ENCODE data around the gene GLP1R. TPM values are rescaled to one million over a fixed set of nuclear protein-coding genes. Genes with fewer than 3 reads are reported as not detected.

Gene GLP1R
- total and polyA plus RNA-seq, 8 donors: 0.26 to 0.85 (median 0.67) TPM; not detected in 1

- peaks cover 0 to 11% of the 10 kb centered on the region in 2 donors for H3K36me3 ChIP-seq
- H3K27me3 ChIP-seq: no peaks in the 10 kb centered on the region
- DNase-seq (peak in 2 of 4 donors; percentile 92 to 93), ATAC-seq (peak; percentile 67)
- no peaks in the 10 kb centered on the region for H3K9me3 ChIP-seq
- H3K4me1 ChIP-seq: peaks cover 3 to 7% of the 10 kb centered on the region in 2 donors
- H3K4me3 ChIP-seq: no peak overlapping the region
- H3K27ac ChIP-seq: no peak overlapping the region
- TF ChIP-seq CTCF (IDR thresholded peaks at IDR 0.05): peak in 1 of 2 donors; percentile 37
- intact Hi-C loops (cut with DNase I): no loop called here
Measured at GRCh38 chr6:39102071-39102820, 53.7 kb downstream of the GLP1R start.

- TF ChIP-seq CTCF (IDR thresholded peaks at IDR 0.05): no peak
- Histone ChIP-seq H3K36me3 (peaks cover 0 to 11% of the 10 kb centered on the region in 2 donors), H3K4me1 (peaks cover 3 to 7% of the 10 kb centered on the region in 2 donors), H3K9me3 (no peaks in the 10 kb centered on the region), H3K27ac (no peak overlapping the region), H3K4me3 (no peak overlapping the region), H3K27me3 (no peaks in the 10 kb centered on the region)
- DNase-seq (no peak), ATAC-seq (no peak)
- intact Hi-C loops (cut with DNase I): no loop called here
Measured at GRCh38 chr6:39102821-39103136, 54.2 kb downstream of the GLP1R start.

- H3K27me3 ChIP-seq: no peaks in the 10 kb centered on the region
- intact Hi-C loops (cut with DNase I): no loop called here
- peaks cover 3 to 7% of the 10 kb centered on the region in 2 donors for H3K4me1 ChIP-seq
- H3K27ac ChIP-seq: no peak overlapping the region
- H3K36me3 ChIP-seq: peaks cover 0 to 21% of the 10 kb centered on the region in 2 donors
- ATAC-seq (peak; percentile 84), DNase-seq (no peak)
- TF ChIP-seq CTCF (IDR thresholded peaks at IDR 0.05): no peak
- H3K4me3 ChIP-seq: no peak overlapping the region
- H3K9me3 ChIP-seq: no peaks in the 10 kb centered on the region
Measured at GRCh38 chr6:39104528-39104927, 55.9 kb downstream of the GLP1R start.

- Histone ChIP-seq H3K9me3 (no peaks in the 10 kb centered on the region), H3K4me3 (no peak overlapping the region), H3K27ac (no peak overlapping the region), H3K27me3 (no peaks in the 10 kb centered on the region), H3K4me1 (peaks cover 3% of the 10 kb centered on the region in 2 donors), H3K36me3 (peaks cover 0 to 32% of the 10 kb centered on the region in 2 donors)
- no peak for TF ChIP-seq CTCF (IDR thresholded peaks at IDR 0.05)
- ATAC-seq: no peak
- intact Hi-C loops (cut with DNase I): no loop called here
- DNase-seq: no peak
Measured at GRCh38 chr6:39107034-39107433, 58.5 kb downstream of the GLP1R start.

DNA sequence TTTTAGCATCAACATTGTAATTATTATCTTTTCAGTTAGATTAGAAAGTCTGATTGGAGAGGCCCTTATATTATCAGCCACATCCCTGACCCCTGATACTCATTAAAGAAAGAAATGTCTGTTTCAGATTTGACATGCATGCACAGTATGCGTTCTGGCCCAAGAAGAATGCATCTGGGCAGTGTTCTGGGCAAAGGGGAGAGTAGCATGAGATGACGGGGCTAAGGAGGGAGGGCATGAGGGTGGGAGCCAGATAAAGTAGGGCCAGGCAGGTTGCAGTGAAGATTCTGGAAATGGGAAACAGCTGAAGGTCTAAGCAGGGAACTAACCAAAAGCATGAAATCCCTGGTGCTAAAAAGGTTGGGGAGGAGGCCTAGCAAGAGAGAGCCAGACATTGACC is 59.1 kb downstream of the GLP1R start:
- no peak overlapping the region for H3K4me3 ChIP-seq
- peaks cover 3% of the 10 kb centered on the region in 2 donors for H3K4me1 ChIP-seq
- H3K36me3 ChIP-seq: peaks cover 0 to 32% of the 10 kb centered on the region in 2 donors
- intact Hi-C loops (cut with DNase I): no loop called here
- no peaks in the 10 kb centered on the region for H3K27me3 ChIP-seq
- no peak for TF ChIP-seq CTCF (IDR thresholded peaks at IDR 0.05)
- H3K27ac ChIP-seq: no peak overlapping the region
- ATAC-seq (no peak), DNase-seq (no peak)
- no peaks in the 10 kb centered on the region for H3K9me3 ChIP-seq
